ENCODE results near the gene PRKAB1. TPM values are rescaled to one million over a fixed set of nuclear protein-coding genes. Genes with fewer than 3 reads are reported as not detected.
A peak's percentile ranks its signal among the peaks of the same experiment; 100 is the strongest.

The PRKAB1 gene
- polyA plus RNA-seq, 2 of the 4 experiments (the other 2 are of a cell fraction), result 19.0 to 49.2 TPM

DNA sequence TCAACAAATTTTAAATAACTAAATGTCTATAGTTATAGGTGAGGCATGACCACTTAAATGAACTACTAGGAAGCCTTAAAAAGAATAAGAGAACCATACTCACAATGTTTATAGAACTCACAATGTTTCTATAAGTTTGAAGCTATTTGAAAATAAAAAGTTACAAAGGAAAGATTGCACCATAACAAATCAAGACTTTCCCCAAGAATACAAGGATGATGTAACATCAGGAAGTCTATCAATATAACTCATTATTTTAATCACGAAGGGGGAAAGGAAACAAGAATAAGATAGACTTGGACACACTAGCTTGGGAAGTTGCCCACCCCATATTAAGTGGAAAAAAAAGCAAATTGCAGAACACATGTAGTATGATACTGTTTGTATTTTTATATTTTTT, 47.4 kb upstream of the PRKAB1 start:
- 9% methylated on average over 1 of the region's 1 CpG for WGBS (ENCODE audit: missing lambda C conversion rate)

DNA sequence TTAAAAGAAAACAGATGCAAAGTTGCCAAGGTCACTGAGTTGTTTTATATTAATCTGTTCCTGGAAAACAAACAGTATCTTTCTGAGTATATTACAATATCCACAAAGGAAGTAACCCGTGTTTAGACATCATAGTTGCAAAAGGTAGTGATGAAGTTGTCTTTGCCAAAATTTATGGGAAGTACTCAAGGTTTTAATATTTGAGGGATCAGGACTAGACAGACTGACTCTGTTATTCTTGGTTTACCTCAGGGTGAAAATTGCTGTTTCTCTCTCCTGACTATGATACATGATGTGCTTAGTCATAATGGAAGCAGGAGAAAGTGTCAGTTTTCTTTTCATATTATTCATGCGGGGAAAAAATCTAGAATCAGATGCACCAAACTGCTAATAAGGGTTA, 46.1 kb upstream of the PRKAB1 start:
- Histone ChIP-seq H3K27ac (no peak overlapping the region), H3K4me2 (no peak overlapping the region), H3K4me3 (no peak overlapping the region), H3K9me3 (peaks cover 11% of the 10 kb centered on the region; the same call in 2 of the 3 replicates), H3K4me1 (no peaks in the 10 kb centered on the region)
- no peak for FAIRE-seq
- DNase-seq (ENCODE audit: low read depth in 1 of 2, low spot score in 1 of 2), result no peak
- 2% methylated on average over 2 of the region's 2 CpGs for WGBS (ENCODE audit: missing lambda C conversion rate)
- TF ChIP-seq MAZ (IDR thresholded peaks at IDR 0.05; ENCODE audit: borderline replicate concordance, low read depth, low read length) (no peak), ZNF302 (CRISPR knock-in tag; IDR thresholded peaks at IDR 0.05) (no peak), TP53 (CRISPR knock-in tag; IDR thresholded peaks at IDR 0.05) (no peak), ATOH8 (CRISPR knock-in tag; IDR thresholded peaks at IDR 0.05; ENCODE audit: low read depth) (no peak), EHMT2 (IDR thresholded peaks at IDR 0.05; ENCODE audit: low read depth) (no peak)
- ATAC-seq, result 0 out of 6 replicates have a peak, but pooled peaks of 1 of the 2 experiments have one; percentile 34
- CTCF ChIA-PET, result no interaction called here
- POLR2A ChIA-PET, result no interaction called here

More for the DNA sequence above, 47.4 kb upstream of the PRKAB1 start:
- no peaks in the 10 kb centered on the region for H3K4me1 ChIP-seq
- POLR2A ChIA-PET, result no interaction called here
- ATAC-seq, result no peak
- CTCF ChIA-PET, result interaction anchor here (1.1 to 1.7 kb wide), 3 partner anchors 9 to 161 kb away, joined by 3 to 6 read pairs (median 3); no protein-coding TSS in a partner anchor
- FAIRE-seq, result no peak
- H3K9me3 ChIP-seq, result peaks cover 11% of the 10 kb centered on the region; the same call in 2 of the 3 replicates
- H3K27ac ChIP-seq, result no peak overlapping the region
- no peak for DNase-seq (ENCODE audit: low read depth in 1 of 2, low spot score in 1 of 2)
- H3K4me3 ChIP-seq, result no peak overlapping the region
- TF ChIP-seq FOXS1 (CRISPR knock-in tag; IDR thresholded peaks at IDR 0.05) (no peak), ZSCAN20 (CRISPR knock-in tag; IDR thresholded peaks at IDR 0.05) (no peak), USF2 (IDR thresholded peaks at IDR 0.05) (no peak), KDM1A (IDR thresholded peaks at IDR 0.05; ENCODE audit: low read depth) (no peak), RARB (CRISPR knock-in tag; IDR thresholded peaks at IDR 0.05) (no peak), CBX2 (IDR thresholded peaks at IDR 0.05; ENCODE audit: borderline replicate concordance, low read depth) (no peak), NR3C1 (IDR thresholded peaks at IDR 0.05) (no peak), HOXB5 (CRISPR knock-in tag; IDR thresholded peaks at IDR 0.05) (no peak), ZNF302 (CRISPR knock-in tag; IDR thresholded peaks at IDR 0.05) (no peak), CEBPB (IDR thresholded peaks at IDR 0.05) (no peak), MAFK (IDR thresholded peaks at IDR 0.05; ENCODE audit: partially characterized antibody) (no peak), ZFP36 (IDR thresholded peaks at IDR 0.05; ENCODE audit: borderline replicate concordance, partially characterized antibody) (no peak), RFX5 (IDR thresholded peaks at IDR 0.05) (no peak), HEYL (CRISPR knock-in tag; IDR thresholded peaks at IDR 0.05) (no peak)
- H3K4me2 ChIP-seq, result no peak overlapping the region

- ATAC-seq (no peak), DNase-seq (ENCODE audit: low read depth in 1 of 2, low spot score in 1 of 2) (no peak), FAIRE-seq (no peak)
- ChIA-PET POLR2A (no interaction called here), CTCF (interaction anchor here (0.6 kb wide), 1 partner anchor 1051 kb away, joined by 3 read pairs; no protein-coding TSS in a partner anchor)
- Histone ChIP-seq H3K27ac (no peak overlapping the region), H3K9me3 (no peaks in the 10 kb centered on the region), H3K4me3 (no peak overlapping the region), H3K4me2 (no peak overlapping the region), H3K4me1 (no peaks in the 10 kb centered on the region)
- WGBS (ENCODE audit: missing lambda C conversion rate), result 52% methylated on average over 4 of the region's 4 CpGs
- no peak for TF ChIP-seq MAX (IDR thresholded peaks at IDR 0.05)
- no peak for TF ChIP-seq HMGXB4 (CRISPR knock-in tag; IDR thresholded peaks at IDR 0.05; ENCODE audit: borderline replicate concordance)
- no peak for TF ChIP-seq HEYL (CRISPR knock-in tag; IDR thresholded peaks at IDR 0.05)
- TF ChIP-seq PHF8 (IDR thresholded peaks at IDR 0.05; ENCODE audit: borderline replicate concordance, low read depth), result no peak
- TF ChIP-seq CHD2 (IDR thresholded peaks at IDR 0.05; ENCODE audit: low read length, partially characterized antibody), result no peak
- TF ChIP-seq HOXA7 (CRISPR knock-in tag; IDR thresholded peaks at IDR 0.05), result no peak
- no peak for TF ChIP-seq RFX5 (IDR thresholded peaks at IDR 0.05)
- TF ChIP-seq, protein P1, sequence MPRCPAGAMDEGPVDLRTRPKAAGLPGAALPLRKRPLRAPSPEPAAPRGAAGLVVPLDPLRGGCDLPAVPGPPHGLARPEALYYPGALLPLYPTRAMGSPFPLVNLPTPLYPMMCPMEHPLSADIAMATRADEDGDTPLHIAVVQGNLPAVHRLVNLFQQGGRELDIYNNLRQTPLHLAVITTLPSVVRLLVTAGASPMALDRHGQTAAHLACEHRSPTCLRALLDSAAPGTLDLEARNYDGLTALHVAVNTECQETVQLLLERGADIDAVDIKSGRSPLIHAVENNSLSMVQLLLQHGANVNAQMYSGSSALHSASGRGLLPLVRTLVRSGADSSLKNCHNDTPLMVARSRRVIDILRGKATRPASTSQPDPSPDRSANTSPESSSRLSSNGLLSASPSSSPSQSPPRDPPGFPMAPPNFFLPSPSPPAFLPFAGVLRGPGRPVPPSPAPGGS (IDR thresholded peaks at IDR 0.05), result no peak
- TF ChIP-seq CBX2 (IDR thresholded peaks at IDR 0.05; ENCODE audit: borderline replicate concordance, low read depth), result no peak
- TF ChIP-seq NPAS2 (CRISPR knock-in tag; IDR thresholded peaks at IDR 0.05; ENCODE audit: borderline replicate concordance), result no peak
- no peak for TF ChIP-seq EHF (CRISPR knock-in tag; IDR thresholded peaks at IDR 0.05)
- TF ChIP-seq CTCF (IDR thresholded peaks at IDR 0.05), result no peak
- no peak for TF ChIP-seq EP300 (IDR thresholded peaks at IDR 0.05)
- TF ChIP-seq RNF2 (IDR thresholded peaks at IDR 0.05; ENCODE audit: borderline replicate concordance, low read depth), result no peak
Measured at GRCh38 chr12:119624966-119625365, 43.0 kb upstream of the PRKAB1 start.

Measured in A549 (cell line).